ENCODE measurements around the gene PCF11.

The PCF11 gene

GRCh38 chr11:83119216-83119615, 37.7 kb upstream of the PCF11 start:
- Histone ChIP-seq H3K4me1 (no peaks in the 10 kb centered on the region; the same call in 1 of the 2 replicates), H3K27me3 (no peaks in the 10 kb centered on the region), H3K4me3 (ENCODE audit: low read depth, low read length) (no peak overlapping the region), H3K9me3 (no peaks in the 10 kb centered on the region), H3K36me3 (no peaks in the 10 kb centered on the region)
- no peak for DNase-seq
- TF ChIP-seq CTCF (IDR thresholded peaks at IDR 0.05; ENCODE audit: low read depth, low read length): no peak

GRCh38 chr11:83120327-83120726, 36.6 kb upstream of the PCF11 start:
- no peaks in the 10 kb centered on the region for H3K27me3 ChIP-seq
- H3K36me3 ChIP-seq: no peaks in the 10 kb centered on the region
- H3K4me3 ChIP-seq (ENCODE audit: low read depth, low read length): no peak overlapping the region
- TF ChIP-seq CTCF (IDR thresholded peaks at IDR 0.05; ENCODE audit: low read depth, low read length): no peak
- H3K4me1 ChIP-seq: no peaks in the 10 kb centered on the region; the same call in 1 of the 2 replicates
- DNase-seq: no peak
- no peaks in the 10 kb centered on the region for H3K9me3 ChIP-seq

GRCh38 chr11:83122050-83122449, 34.9 kb upstream of the PCF11 start:
- Histone ChIP-seq H3K27me3 (no peaks in the 10 kb centered on the region), H3K4me1 (no peaks in the 10 kb centered on the region; the same call in 1 of the 2 replicates), H3K36me3 (no peaks in the 10 kb centered on the region), H3K9me3 (no peaks in the 10 kb centered on the region), H3K4me3 (ENCODE audit: low read depth, low read length) (no peak overlapping the region)
- no peak for DNase-seq
- no peak for TF ChIP-seq CTCF (IDR thresholded peaks at IDR 0.05; ENCODE audit: low read depth, low read length)

- DNase-seq: no peak
- Histone ChIP-seq H3K9me3 (no peaks in the 10 kb centered on the region), H3K4me3 (ENCODE audit: low read depth, low read length) (no peak overlapping the region), H3K4me1 (no peaks in the 10 kb centered on the region; the same call in 1 of the 2 replicates), H3K36me3 (no peaks in the 10 kb centered on the region), H3K27me3 (no peaks in the 10 kb centered on the region)
- TF ChIP-seq CTCF (IDR thresholded peaks at IDR 0.05; ENCODE audit: low read depth, low read length): no peak
Measured at GRCh38 chr11:83122766-83123165, 34.2 kb upstream of the PCF11 start.

GRCh38 chr11:83124636-83125424, 32.1 kb upstream of the PCF11 start:
- Histone ChIP-seq H3K4me3 (ENCODE audit: low read depth, low read length) (no peak overlapping the region), H3K27me3 (no peaks in the 10 kb centered on the region), H3K4me1 (no peaks in the 10 kb centered on the region), H3K9me3 (no peaks in the 10 kb centered on the region), H3K36me3 (no peaks in the 10 kb centered on the region)
- DNase-seq: no peak
- TF ChIP-seq CTCF (IDR thresholded peaks at IDR 0.05; ENCODE audit: low read depth, low read length): no peak

- H3K9me3 ChIP-seq: no peaks in the 10 kb centered on the region
- H3K27me3 ChIP-seq: no peaks in the 10 kb centered on the region
- no peaks in the 10 kb centered on the region for H3K4me1 ChIP-seq
- TF ChIP-seq CTCF (IDR thresholded peaks at IDR 0.05; ENCODE audit: low read depth, low read length): no peak
- H3K36me3 ChIP-seq: no peaks in the 10 kb centered on the region
- no peak overlapping the region for H3K4me3 ChIP-seq (ENCODE audit: low read depth, low read length)
- no peak for DNase-seq
Measured at GRCh38 chr11:83125577-83125976, 31.4 kb upstream of the PCF11 start.
